NCI-H1048 (cell line): ENCODE data around the gene GPR132.

ENCODE experiments used
- DNase-seq: peaks from one replicate; lab custom pipeline; 2025; lab: John Stamatoyannopoulos, UW

The GPR132 gene

DNA sequence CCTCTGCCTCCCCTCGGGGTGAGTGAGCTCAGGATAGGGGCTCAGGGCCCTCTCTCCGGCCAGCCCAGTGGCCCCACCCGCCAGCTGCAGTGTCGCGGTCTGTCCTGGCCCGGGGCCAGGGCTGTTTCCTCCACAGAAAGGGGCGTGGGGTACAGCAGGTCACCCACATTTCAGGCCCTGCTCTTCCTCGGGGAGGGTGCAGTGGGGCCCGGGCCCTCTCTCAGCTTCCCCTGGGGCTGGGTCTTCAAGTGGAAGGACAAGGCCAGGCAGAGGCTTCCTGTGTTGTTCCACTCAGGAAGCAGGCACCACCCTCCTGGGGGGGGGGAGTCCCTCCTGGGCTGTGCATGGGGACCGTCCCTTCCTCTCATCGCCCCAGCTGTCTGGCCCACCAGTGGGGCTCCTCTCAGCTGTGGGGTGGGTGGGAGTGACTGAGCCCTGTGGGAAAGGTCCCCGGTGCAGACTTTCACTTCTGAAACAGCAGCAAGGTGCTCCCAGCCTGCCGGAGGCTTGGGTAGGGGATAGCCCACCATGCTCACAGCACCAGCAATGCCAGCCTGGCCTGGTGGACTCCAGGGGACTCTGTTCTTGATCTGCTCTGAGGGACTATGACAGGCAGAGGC is 3.7 kb downstream of the GPR132 start:
- DNase-seq, result no peak

DNA sequence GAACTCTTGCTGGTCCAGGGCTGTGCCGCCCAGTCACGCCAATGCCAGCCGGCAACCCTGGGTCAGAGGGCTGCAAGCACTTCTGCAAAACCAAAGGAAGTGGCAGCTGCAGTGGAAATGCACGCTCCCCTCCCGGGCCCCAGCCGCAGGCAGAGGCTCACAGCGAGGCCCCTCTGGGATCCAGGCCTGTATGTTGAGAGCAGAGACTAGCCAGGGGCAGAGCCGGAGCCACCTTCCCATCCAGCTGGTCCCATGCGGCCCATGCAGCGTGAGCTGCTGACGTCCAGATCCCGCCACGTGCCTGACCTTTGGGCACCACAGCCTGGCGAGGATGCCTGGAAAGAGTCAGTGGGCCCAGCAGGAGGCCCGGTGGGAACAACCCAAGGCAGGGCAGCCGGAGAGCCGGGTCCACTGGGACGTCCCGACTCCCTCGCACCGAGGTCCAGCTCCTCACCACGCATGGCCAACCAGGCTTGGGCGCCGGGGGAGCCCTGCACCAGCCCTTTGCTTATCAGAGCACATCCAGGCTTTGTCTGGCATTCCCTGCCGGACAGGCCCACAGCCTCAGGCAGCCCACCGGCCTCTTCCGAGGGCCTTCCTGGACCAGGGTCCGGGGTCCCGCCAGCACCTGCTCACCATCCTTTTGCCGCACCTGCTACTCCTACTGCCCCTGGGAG is 4.3 kb downstream of the GPR132 start:
- DNase-seq, result no peak

DNA sequence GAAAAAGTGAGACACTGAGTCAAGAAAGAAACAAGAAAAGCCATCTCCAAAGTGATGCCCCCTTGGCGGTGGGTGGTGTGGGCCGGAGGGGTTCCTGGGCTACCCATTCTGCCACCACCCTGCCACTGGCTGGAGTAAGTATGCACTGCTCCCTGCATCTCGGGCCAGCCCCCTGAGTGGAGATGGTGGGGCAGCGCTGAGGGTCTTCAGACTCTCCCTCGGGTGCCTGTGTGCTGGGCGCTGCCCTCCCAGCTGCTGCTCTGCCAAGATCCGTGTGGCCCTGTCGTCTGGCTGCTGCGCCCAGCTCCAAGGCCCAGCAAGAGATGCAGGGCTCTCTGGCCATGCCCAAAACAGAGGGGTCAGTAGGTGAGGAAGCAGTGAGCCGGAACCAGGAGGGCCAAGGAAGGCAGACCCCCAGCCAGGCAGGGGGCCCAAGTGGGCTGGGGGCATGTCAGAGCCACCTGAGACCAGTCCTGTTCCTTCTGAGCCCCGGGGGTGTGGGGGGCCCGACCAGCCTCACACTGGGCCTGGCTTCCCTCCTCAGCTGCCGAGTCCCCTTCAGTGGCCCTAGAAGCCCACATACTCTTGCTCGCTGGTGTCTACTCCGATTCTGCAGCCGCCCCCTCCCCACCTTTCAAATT is 5.2 kb downstream of the GPR132 start:
- DNase-seq, result no peak

DNA sequence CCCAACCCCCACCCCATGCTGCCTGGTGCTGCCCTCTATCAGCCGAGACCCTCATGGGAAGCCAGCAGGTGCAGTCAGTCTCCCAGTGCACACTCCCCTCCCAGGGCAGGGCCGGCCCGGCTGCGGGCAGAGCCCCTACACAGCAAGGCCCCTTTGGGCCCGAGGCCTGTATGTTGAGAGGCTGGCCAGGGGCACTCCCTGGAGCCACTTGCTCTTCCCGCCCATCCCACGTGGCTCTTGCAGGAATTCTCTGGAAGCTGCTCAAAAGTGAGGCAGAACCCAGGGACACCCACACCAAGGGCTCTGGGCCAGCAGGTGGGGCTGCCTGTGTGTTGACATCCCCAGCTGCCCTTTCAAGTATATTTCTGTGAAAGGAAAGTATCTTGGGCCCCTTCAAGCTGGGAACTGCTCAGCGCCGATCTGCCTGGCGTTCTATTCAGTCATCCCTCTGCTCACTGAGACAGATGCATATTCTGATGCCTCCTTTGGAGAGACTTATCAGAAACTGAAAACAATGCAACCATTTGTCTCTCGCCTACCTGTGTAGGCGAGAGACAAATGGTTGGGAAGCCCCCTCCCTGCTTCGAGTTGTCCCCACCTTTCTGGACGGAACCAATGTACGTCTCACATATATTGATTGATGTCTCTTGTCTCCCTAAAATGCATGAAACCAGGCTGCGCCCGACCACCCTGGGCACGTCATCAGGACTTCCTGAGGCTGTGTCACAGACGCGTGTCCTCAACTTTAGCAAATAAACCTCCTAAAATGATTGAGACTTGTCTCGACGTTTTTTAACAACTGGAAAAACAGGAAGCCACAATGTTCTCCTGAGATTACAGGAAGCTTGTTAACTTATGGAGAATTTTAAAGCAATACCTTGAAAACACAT is 6.0 kb downstream of the GPR132 start:
- no peak for DNase-seq

DNA sequence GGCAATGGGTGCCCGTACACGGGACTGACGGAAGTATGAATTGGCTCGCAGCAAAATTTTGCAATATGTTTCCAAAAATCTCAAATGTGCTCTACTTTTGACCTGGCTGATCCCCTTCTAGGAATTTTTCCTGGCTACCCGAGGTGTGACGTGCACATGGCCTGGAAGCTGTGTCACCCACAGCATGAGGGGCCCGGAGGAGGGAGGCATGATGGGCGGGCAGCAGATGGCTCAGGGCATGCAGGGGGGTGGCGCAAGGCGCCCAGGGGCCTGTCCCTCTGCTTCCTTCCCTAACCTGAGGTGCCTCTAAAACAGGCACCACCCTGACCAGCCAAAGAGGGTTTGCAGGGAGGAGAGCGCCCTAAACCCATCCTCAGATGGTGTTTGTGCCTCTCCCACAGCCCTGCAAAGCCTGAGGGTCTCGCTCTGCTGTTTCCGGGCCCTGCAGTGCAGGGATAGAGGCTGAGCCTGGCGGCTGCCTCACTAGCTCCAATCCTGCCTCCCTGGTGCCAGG is 6.7 kb downstream of the GPR132 start:
- no peak for DNase-seq

DNA sequence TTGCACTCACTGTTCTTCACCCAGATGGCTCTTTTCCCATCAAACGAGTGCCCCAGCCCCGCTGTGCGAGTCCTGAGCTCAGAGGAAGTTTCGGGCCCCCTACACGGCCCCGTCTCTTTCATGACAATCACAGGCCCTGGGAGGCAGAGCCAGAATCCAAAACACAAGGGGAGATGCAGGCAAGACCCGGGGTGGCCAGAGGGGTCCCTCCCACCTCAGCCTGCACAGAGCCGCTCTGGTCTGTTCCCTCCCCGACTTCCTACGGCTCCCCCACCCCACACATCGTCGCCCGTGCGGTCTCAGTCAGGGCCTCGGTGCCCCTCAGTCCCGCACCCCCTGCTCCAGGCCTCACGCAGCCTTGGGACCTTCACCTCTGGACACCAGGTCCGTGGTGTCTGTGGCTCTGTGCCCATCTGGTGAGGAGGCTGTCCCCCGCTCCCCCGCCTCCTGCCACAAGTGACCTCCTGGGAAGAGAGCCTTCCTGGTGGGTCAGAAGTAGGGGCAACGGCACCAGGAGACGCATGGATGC is 8.9 kb downstream of the GPR132 start:
- DNase-seq, result no peak

DNA sequence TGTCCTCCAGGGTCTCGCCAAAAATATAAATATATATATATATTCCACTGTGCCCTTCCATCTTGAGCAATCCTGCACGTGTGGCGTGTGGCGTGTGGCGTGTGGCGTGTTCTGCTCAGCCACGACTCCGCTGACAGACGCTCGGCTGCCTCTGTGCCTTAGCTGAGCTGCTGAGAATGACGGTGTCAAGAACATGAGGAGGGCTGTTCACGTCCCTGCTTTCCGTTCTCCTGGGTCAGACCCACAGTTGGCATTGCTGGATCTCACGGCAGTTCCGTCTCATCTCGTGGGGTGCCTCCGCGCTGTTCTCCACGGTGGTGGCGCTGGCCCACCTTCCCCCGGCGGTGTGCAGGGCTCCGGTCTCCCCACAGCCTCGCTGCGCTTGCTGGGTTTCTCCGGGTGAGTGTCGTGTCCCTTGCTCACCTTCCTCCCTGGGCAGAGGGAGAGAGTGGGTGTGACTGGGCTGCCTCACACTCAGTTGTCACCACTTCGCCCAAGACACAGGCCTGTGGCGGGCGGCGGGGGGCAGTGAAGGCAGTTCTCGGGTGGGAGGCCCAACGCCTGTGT is 9.4 kb downstream of the GPR132 start:
- no peak for DNase-seq

DNA sequence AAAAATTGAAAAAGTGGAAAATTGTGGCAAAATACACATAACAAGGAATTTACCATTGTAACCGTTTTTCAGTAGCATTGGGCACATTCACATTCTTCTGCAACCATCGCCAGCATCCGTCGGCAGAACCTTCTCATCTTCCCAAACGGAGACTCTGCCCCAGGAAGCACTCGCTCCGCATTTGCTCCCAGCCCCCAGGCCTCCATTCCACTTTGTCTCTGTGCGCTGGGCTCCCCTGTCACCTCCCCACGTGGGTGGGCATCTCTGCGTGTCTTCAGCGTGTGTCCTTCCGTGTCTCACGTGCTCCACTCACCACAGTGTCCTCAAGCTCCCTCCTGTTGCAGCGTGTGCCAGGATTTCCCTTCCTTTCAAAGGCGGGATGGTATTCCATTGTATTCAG is 9.9 kb downstream of the GPR132 start:
- no peak for DNase-seq

DNA sequence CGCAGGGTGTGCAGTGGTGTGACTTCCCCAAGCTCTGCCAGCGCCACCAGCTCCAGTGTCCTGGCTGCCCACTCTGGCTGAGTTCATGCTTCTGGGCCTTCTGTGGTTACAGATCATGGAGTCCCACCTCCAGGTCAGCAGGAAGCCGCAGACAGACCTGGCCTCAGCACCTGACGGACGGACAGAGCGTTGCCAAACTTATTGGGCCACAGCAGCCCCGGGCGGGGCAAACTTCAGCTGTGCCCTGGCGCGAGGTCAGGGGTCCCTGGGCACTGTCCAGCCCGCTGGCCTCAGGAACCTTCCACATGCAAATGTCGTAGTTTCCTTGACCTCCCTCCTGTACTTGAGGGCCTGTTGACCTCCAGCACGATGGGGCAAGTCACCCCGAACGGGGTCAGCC is 11.2 kb downstream of the GPR132 start:
- no peak for DNase-seq

DNA sequence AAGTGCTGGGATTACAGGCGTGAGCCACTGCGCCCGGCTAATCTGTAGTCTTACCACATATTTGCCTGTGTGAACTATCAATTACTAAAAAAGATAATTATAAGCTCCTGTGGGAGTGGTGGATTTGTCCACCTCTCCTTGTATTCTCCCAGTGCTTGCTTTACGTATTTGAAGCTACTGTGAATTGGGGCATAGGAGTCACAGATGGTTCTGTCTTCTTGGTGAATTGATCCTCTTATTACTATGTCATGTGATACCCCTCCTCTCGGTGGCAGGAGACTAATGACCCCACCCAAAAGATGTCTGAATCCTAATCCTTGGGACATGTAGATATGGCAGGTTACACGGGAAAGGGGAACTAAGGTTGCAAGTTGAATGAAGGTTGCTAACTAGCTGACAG is 11.8 kb downstream of the GPR132 start:
- DNase-seq, result no peak

DNA sequence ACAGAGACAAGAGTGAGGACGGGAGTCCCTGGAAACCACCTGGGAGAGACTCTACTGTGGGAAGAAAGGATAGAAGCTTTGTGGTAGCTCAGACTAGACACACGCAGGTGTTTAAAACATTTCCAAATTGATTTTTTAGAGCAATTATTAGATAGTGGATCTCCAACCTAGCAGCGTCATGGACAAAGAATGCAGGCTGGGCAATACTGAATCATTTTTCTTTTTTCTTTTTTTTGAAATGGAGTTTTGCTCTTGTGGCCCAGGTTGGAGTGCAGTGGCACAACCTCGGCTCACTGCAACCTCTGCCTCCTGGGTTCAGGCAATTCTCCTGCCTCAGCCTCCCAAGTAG is 13.1 kb downstream of the GPR132 start:
- DNase-seq, result no peak

DNA sequence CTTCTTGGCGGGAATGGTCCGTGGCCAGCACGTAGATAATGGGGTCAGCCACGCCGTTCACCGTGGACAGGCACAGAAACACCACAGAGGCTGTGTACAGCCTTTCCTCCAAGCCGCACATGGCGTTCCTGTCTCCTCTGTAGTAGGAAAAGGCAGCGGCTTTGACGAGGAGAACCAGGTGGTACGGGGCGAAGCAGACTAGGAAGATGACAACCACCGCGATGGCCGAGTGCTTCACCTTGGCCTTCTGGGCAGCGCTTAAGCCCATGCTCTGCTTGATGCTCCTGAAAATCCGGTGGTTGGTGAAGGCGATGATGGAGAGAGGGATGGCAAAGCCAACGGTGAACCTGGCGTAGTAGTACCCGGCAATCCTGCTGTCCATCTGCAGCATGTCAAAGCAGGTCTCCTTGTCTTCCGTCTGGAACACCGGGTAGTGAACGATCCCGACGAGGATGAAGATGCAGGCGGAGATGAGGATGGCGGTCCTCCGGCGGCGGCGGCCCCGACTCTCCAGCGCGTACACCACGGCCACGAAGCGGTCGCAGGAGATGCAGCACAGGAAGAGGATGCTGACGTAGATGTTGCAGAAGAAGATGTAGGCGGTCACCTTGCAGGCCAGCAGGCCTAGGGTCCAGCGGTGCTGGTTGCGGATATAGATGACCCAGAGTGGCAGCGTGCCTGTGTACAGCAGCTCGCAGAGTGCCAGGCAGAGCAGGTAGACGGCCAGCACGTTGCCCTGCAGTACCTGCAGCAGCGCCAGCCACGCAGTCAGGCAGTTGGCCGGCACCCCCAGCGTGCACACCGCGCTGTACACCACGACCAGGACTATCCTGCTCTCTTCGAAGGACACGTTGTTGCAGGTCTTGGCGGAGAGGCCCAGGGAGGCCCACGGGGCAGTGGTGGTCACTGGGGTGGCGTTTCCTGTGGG is 13.8 kb downstream of the GPR132 start:
- DNase-seq, result no peak

DNA sequence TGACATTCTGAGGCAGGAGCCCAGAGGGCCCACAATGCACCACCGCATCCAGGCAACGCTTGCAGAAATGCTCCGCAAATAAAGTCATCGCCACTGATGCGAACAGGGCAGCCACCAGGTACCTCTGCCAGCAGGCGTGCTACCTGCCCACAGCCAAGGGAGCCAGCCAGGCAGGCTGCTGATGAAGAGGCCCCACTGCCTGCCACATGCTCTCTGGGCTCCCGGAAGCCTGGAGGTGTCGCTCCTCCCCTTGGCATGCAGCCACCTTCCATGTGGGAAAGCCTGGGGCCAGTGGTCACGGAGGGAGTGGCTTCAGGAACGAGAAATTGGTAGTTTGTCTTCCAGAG is 14.7 kb downstream of the GPR132 start:
- no peak for DNase-seq

DNA sequence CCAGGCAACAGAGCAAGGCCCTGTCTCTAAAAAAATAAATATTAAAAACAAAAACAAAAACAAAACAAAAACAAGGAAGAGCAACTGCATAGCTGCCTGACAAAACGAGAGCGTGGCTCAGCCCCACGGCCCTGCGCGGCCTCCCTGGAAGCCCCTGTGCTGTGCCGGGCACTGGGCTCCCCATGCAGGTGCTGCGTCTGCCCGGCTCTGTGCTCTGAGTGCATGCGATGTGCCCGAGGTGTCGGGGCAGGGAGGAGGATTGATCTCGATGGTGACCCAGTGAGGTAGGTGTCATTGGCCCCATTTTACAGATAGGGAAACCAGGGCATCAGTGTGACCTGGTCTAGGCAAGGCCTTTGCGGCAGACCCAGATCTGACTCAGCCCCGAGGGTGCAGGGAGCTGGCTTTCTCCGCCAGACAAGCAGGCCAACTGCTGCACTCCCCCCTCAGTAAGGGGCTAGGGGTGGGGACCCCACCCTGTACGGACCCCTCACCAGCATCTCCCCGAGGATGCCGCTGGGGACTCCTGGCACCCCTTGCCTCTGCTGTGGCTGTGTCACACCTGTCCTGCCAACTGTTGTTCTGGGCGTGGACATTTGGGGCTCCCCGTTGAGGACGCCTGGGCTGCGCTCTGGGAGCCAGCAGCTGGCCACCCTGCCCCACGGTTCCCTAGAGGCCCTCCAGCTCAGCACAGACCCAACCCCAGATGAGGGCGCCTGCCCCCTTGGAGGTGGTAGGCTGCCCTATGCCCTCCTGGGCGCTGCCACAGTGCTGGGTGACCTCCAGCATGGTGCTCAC is 15.3 kb downstream of the GPR132 start:
- DNase-seq, result no peak

DNA sequence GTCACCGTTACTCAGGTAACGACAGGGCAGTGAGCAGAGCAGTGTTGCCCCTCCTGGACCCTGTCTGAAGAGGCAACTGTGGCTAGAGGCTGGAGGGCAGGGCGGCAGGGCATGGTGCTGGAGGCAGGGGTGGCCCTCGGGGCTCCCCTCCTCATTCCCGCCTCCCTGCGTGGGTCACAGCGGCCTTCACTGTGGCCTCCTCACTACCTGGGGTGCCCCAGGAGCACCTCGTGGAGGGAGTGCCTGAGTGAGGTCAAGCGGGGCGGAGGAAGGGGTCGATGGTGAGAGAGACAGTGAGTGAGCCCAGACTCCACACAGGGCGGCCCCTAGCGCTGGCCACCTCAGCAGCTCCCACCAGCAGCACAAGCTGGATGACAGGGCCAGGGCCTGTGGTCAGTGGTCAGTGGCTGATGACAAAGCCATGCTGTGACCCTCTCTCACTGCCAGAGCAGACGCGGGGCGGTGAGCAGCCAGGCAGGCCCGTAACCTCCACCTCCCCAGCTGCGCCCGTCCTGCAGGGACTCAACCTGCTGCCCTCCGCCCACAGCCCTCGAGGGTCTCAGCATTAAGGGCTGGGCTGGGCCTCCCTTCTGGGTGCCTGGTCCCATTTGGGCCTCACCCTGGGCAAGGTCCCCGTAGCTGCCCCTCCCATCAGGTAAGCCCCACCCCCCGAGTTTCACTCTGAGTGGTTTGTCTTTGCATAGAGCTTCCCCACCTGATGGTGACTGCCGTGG is 17.8 kb downstream of the GPR132 start:
- DNase-seq, result no peak

DNA sequence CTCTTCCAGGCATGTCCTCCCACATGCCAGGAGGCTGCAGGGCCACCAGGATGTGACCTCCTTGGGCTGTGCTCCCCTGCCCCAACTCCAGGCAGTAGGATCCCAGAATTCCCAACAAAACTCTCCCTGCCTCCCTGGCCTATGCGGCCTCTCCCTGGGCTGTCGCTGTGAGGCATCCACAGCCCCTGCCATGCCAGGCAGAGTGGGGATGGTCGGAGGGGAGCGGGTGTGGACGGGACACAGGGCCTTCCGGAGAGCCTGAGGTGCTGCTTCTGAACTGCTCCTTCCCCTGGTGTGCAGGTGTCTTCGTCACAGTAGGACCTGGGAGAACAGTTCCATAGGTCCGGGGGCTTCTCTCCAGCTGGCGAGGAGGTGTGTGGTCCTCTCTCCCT is 18.3 kb downstream of the GPR132 start:
- no peak for DNase-seq

DNA sequence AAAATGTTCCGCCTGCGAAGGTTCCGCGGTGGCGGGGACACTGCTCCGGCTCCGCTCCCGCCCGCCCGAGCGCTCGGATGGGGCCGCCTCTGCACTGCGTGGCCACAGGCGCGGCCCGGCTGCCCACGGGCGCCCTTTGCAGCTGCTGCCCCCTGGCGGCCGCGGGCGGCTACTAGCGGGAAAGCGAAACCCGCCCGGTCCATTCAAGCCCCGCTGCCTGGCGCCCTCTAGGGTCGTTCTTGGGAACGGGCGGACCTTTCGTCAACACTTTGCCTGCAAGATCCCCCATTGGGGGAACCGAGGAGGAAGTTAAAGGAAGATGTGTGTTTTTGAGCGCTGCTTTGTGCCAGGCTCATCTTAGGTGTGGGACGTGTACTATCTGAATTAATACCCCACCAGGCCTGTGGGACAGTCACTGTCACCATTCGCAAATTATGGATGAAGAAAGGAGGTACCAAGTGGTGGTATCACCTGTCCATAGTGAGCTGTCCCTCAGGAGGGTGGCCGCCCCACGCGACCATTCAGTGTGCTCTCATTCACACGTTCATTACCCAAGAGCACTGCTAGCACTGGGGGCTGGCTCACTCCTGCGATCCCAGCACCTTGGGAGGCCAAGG is 19.4 kb downstream of the GPR132 start:
- DNase-seq, result peak; percentile 32

DNA sequence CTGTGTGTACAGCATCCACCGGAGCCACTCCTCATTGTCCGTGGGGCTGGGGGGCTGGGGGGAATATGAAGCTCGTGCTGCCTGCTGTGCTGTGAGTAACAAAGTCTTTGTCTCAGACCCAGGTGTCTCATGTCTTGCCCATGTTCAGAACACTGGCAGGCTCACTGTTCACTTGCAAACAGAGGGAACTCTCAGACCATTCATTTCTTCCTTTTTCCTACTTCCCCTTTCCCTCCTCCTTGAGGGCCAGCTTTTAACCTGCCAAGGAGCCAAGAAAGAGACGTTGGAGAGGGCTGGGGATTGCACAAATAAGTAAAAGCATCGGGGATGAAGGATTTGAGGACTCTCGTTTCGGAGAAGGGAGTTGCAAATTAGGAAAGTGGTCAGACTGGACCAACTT is 21.6 kb downstream of the GPR132 start:
- DNase-seq, result no peak

DNA sequence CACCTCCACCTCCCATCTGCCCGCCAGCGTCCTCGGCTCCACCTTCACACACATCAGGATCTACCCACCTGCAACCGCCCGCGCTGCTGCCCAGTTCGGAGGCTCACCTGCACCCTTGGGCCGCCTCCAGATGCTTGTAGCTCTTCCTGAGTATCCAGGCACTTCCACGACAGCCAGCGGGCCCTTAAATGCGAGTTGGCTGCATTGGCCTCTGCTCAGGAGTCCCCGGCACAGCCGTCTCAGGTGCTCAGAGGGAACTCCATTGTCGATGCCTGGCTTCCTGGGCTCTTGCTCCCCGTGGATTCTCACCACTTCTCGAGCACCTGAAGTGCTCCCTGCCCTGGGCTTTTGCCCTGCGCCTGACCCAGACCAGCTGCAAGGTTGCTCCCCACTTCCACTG is 22.4 kb downstream of the GPR132 start:
- DNase-seq, result no peak
